ENCODE results near the gene ZNF576. TPM values are rescaled to one million over a fixed set of nuclear protein-coding genes. Genes with fewer than 3 reads are reported as not detected.
A peak's percentile ranks its signal among the peaks of the same experiment; 100 is the strongest.

Gene ZNF576
- total and polyA plus RNA-seq, 9 of the 15 experiments (the other 6 are each of a cell fraction or from before 2014, with no cell fraction given) = 6.8 to 18.2 (median 12.2) TPM

- TF ChIP-seq MTA2 (IDR thresholded peaks at IDR 0.05; ENCODE audit: low read depth) = no peak
- no peak for TF ChIP-seq CUX1 (CRISPR knock-in tag; IDR thresholded peaks at IDR 0.05)
- TF ChIP-seq ZNF76 (CRISPR knock-in tag; IDR thresholded peaks at IDR 0.05; ENCODE audit: borderline replicate concordance) = no peak
- 0 out of 2 replicates have a peak, but pooled peaks have one; percentile 41 for TF ChIP-seq AFF4 (CRISPR knock-in tag; IDR thresholded peaks at IDR 0.05)
- no peak for TF ChIP-seq ZNF740 (CRISPR knock-in tag; IDR thresholded peaks at IDR 0.05)
- TF ChIP-seq ZNF740 (tag; IDR thresholded peaks at IDR 0.05) = no peak
- no peak for TF ChIP-seq NCOA1 (IDR thresholded peaks at IDR 0.05; ENCODE audit: low read depth)
- no peak for TF ChIP-seq ZNF277 (CRISPR knock-in tag; IDR thresholded peaks at IDR 0.05; ENCODE audit: borderline replicate concordance)
- TF ChIP-seq POLR2H (tag; IDR thresholded peaks at IDR 0.05; ENCODE audit: low read depth) = no peak
- TF ChIP-seq CTCF (IDR thresholded peaks at IDR 0.05 in 2 of 3, conservative IDR thresholded peaks at IDR 0.05 in 1 of 3; ENCODE audit: insufficient read depth in 2 of 3, low read depth in 1 of 3, low read length in 3 of 3) = no peak
- TF ChIP-seq TRIM24 (IDR thresholded peaks at IDR 0.05) = 0 out of 4 replicates have a peak, but pooled peaks of 1 of the 2 experiments have one; percentile 30
- peak; percentile 68; the same call in 1 of the 2 replicates for TF ChIP-seq ZBTB1 (CRISPR knock-in tag; IDR thresholded peaks at IDR 0.05; ENCODE audit: borderline replicate concordance, low read depth)
Observed at GRCh38 chr19:43639519-43640423, 43.4 kb downstream of the ZNF576 start, which contains the start of gene CADM4 (continued).
